Muscle of leg (tissue), 11 donors: Measurements from ENCODE around the gene RBM33. TPM values are rescaled to one million over a fixed set of nuclear protein-coding genes. Genes with fewer than 3 reads are reported as not detected.
"Not testable (repeated sequence)": the region's sequence is repeated elsewhere in the genome, so short reads cannot be mapped to it uniquely, and the experiment has no call there.

Experiments
- DNase-seq: peaks from one replicate; pipeline ENCODE4 v3.0.0; 2013
- H3K27ac ChIP-seq: one replicate; pipeline ENCODE4 v1.5.1; 2013; ENCODE audit warnings: mild to moderate bottlenecking, low read length, control low read depth
- H3K27me3 ChIP-seq: one replicate; pipeline ENCODE4 v1.6.1; 2013; ENCODE audit warnings: low read length; ENCODE audit not compliant: control insufficient read depth, insufficient read depth
- H3K36me3 ChIP-seq: one replicate; pipeline ENCODE4 v1.6.1; 2013; ENCODE audit warnings: low read length; ENCODE audit not compliant: control insufficient read depth, insufficient read depth
- H3K4me1 ChIP-seq: one replicate; pipeline ENCODE4 v1.6.1; 2013; ENCODE audit warnings: low read length; ENCODE audit not compliant: control insufficient read depth, insufficient read depth
- H3K4me3 ChIP-seq: one replicate; pipeline ENCODE4 v1.5.1; 2013; ENCODE audit warnings: low read length, control low read depth
- H3K9me3 ChIP-seq: replicated peaks from 2 replicates; pipeline ENCODE4 v1.6.1; 2013; ENCODE audit warnings: low read depth, low read length; ENCODE audit not compliant: control insufficient read depth
- WGBS: methylation state at CpG from one replicate; pipeline ENCODE4 v1.1.5; 2013; ENCODE audit warnings: missing lambda C conversion rate; ENCODE audit not compliant: insufficient coverage; 5-methylcytosine and 5-hydroxymethylcytosine counted together
- polyA plus RNA-seq, 8 donors: library from polyadenylated mRNA; unstranded; fragments of 120-200 nt; gene quantifications; one replicate each; pipeline versions ENCODE4 v1.2.1 to v1.2.3, GENCODE V29; 2013; ENCODE audit warnings: inconsistent platforms in 1 of 8, low replicate concordance in 1 of 8; ENCODE audit not compliant: insufficient read length in 8 of 8, insufficient read depth in 1 of 8
- total RNA-seq: library from RNA; stranded (reverse); fragments of 120-200 nt; gene quantifications from one replicate; pipeline ENCODE4 v1.2.4, GENCODE V29; 2013

Gene RBM33
- total and polyA plus RNA-seq, 9 donors, result 18.3 to 46.2 (median 25.6) TPM

- WGBS, result 92% methylated on average over 8 of the region's 12 CpGs
- Histone ChIP-seq H3K4me3 (no peak overlapping the region), H3K27me3 (peaks cover 3% of the 10 kb centered on the region), H3K27ac (no peak overlapping the region), H3K4me1 (no peaks in the 10 kb centered on the region), H3K36me3 (no peaks in the 10 kb centered on the region), H3K9me3 (no peaks in the 10 kb centered on the region)
- no peak for DNase-seq
These were observed 35.3 kb upstream of the RBM33 start for GRCh38 chr7:155609185-155609584.

DNA sequence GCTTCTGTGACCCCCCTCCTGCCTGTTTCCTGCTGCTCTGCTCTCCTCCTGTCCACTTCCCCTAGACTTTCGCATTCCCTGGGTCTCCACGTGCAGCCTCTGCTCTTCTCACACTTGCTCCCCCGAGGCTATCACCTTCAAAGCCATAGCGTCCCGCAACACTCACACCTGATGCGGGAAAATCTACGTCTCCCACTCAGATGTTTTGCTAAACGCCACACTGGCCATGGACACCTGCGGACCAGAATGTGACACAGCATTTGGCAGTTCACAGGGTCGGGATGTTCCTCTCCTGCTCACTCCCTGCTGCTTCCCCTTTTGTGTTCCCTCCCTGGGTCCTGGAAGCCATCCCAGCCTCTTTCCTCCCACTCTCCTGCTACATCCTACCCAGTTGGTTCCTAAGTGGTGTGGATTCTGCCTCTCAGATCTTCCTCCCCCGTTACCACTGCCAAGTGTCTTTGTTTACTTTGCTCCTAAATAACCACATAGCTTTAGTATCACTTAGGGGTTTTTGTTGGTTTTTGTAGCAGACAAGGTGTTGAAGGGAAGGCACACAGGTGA is 33.7 kb upstream of the RBM33 start:
- Histone ChIP-seq H3K4me1 (no peaks in the 10 kb centered on the region), H3K36me3 (no peaks in the 10 kb centered on the region), H3K4me3 (no peak overlapping the region), H3K9me3 (no peaks in the 10 kb centered on the region), H3K27ac (no peak overlapping the region), H3K27me3 (peaks cover 3% of the 10 kb centered on the region)
- no peak for DNase-seq
- 33% methylated on average over 10 of the region's 11 CpGs for WGBS

DNA sequence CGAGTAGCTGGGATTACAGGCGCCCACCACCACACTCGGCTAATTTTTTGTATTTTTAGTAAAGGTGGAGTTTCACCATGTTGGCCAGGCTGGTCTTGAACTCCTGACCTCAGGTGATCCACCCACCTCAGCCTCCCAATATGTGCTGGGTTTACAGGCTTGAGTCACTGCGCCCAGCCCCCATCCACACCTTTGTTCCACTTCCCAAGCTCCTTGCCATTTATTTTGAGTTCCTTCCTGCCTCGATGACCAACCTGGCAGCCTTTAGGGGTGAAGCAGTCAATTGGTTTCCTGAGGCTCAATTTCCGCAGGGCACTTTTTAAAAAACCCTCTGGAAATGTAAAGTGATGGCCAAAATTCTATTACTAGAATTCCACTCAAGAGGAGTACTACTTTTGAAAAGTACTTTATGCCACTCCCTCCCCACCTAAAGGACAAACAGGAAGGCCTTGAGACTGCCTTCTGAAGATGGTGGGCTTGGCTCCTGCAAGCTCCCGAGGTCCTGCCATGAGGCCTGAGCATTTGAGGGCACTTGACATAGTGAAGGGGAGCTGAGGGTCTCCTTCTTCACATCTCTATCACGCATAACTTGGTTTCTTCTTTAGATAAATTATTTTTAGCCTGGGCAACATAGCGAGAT is 32.5 kb upstream of the RBM33 start:
- DNase-seq, result no peak
- H3K27me3 ChIP-seq, result peaks cover 3% of the 10 kb centered on the region
- no CpG with 5 or more reads among the region's 9 CpGs for WGBS
- no peaks in the 10 kb centered on the region for H3K36me3 ChIP-seq
- H3K4me3 ChIP-seq, result no peak overlapping the region
- H3K9me3 ChIP-seq, result no peaks in the 10 kb centered on the region
- H3K4me1 ChIP-seq, result no peaks in the 10 kb centered on the region
- H3K27ac ChIP-seq, result no peak overlapping the region

DNA sequence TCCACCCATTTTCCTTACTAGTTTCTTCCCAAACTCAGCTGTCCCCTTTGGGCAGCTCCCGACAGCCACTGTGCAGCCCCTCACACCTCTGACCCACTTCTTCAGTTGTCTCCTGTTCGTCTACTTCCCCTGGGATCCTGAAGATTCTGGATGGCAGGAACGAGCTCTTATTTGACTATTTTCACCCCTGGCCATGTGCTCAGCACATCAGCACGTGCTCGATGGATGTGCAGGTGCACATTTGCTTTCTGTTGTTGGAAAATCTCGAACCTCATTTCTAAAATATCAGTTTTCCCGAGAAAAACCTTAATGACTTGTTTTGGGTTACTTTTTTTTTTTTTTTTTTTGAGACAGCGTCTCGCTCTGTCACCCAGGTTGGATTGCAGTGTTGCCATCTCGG is 31.8 kb upstream of the RBM33 start:
- Histone ChIP-seq H3K9me3 (no peaks in the 10 kb centered on the region), H3K4me1 (no peaks in the 10 kb centered on the region), H3K4me3 (no peak overlapping the region), H3K27me3 (peaks cover 3% of the 10 kb centered on the region), H3K36me3 (no peaks in the 10 kb centered on the region), H3K27ac (no peak overlapping the region)
- DNase-seq, result no peak
- 76% methylated on average over 5 of the region's 10 CpGs for WGBS

DNA sequence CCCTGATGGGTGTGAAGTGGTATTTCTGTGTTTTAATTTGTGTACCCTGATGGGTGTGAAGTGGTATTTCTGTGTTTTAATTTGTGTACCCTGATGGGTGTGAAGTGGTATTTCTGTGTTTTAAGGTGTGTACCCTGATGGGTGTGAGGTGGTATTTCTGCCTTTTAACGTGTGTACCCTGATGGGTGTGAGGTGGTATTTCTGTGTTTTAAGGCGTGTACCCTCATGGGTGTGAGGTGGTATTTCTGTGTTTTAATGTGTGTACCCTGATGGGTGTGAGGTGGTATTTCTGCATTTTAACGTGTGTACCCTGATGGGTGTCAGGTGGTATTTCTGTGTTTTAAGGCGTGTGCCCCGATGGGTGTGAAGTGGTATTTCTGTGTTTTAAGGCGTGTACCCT is 29.4 kb upstream of the RBM33 start:
- not testable (repeated sequence) for DNase-seq, H3K4me3 ChIP-seq, H3K27me3 ChIP-seq, H3K27ac ChIP-seq, H3K9me3 ChIP-seq, H3K4me1 ChIP-seq, H3K36me3 ChIP-seq
- 100% methylated on average over 3 of the region's 6 CpGs for WGBS

- Histone ChIP-seq H3K36me3 (no peaks in the 10 kb centered on the region), H3K27ac (no peak overlapping the region), H3K4me3 (no peak overlapping the region), H3K9me3 (no peaks in the 10 kb centered on the region), H3K27me3 (peaks cover 3% of the 10 kb centered on the region), H3K4me1 (no peaks in the 10 kb centered on the region)
- no peak for DNase-seq
- 79% methylated on average over 14 of the region's 16 CpGs for WGBS
These were observed 25.5 kb upstream of the RBM33 start for GRCh38 chr7:155618708-155619633.

- DNase-seq, result no peak
- Histone ChIP-seq H3K9me3 (no peaks in the 10 kb centered on the region), H3K4me3 (no peak overlapping the region), H3K4me1 (no peaks in the 10 kb centered on the region), H3K27ac (no peak overlapping the region), H3K27me3 (peaks cover 3% of the 10 kb centered on the region), H3K36me3 (no peaks in the 10 kb centered on the region)
- WGBS, result 75% methylated on average over 5 of the region's 7 CpGs
These were observed 24.7 kb upstream of the RBM33 start for GRCh38 chr7:155619634-155620271.

DNA sequence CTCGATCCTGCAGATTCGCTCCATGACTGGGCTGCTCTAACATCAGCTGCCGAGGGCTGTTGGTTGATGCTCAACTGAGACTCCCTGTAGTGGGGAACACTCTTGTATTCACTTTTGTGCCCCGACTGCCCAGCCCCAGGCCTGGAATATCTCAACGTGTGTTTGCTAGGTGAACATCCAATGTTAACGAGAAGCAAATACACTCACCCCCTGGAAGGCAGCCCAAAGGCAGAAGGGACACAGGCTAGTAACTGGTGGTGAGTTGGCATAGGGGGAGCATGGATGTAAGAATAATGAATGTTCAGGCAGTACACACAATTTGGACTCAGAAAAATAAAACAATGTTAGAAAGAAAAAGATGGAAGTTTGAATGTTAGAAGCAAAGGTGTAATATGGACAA is 24.0 kb upstream of the RBM33 start:
- Histone ChIP-seq H3K36me3 (no peaks in the 10 kb centered on the region), H3K9me3 (no peaks in the 10 kb centered on the region), H3K4me3 (no peak overlapping the region), H3K27me3 (peaks cover 3% of the 10 kb centered on the region), H3K4me1 (no peaks in the 10 kb centered on the region), H3K27ac (no peak overlapping the region)
- no peak for DNase-seq
- 80% methylated on average over 3 of the region's 6 CpGs for WGBS

DNA sequence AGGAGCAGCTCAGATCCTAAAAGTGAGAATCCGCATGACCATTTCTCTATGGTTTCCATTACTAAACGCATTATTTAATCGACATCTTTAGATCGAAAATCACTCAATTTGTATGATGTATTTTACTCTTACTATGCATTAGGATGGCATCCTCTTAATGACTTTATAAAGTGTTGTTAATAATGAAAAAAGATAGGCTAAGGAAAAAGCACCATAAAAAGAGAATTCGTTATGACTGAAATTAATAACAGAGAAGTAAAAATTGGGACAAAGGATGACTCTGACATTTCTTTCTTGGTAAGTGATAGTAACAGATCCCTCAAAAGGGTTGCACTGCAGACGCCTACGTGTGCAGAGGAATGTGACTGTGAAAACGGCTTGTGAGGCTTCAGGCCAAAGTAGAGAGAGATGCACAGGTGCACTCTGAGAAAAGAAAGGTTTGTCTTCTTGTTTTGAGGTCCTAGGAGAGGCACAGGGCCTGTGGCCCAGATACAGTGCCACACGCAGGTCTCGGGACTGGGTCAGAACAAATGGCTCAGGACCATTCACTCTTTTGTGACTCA is 23.0 kb upstream of the RBM33 start:
- Histone ChIP-seq H3K27me3 (peaks cover 3% of the 10 kb centered on the region), H3K4me1 (no peaks in the 10 kb centered on the region), H3K36me3 (no peaks in the 10 kb centered on the region), H3K27ac (no peak overlapping the region), H3K4me3 (no peak overlapping the region), H3K9me3 (no peaks in the 10 kb centered on the region)
- no peak for DNase-seq
- WGBS, result 53% methylated on average over 4 of the region's 10 CpGs

DNA sequence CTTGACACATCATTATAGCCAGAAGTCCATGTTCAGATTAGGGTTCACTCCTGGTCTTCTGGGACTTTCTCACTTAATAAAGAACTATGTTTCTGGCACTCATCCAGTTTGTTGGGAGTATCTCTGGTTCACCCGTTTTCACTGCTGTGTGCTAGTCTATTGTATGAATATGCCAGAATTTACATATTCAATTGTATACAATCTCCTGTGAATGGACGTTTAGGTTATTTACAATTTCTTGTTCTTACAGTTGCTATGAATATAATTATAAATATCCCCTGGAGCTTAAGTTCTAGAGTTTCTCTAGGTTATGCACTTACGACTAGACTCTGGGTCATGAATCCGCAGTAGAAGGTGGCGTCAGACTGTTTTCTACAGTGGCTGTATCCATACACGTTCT is 20.0 kb upstream of the RBM33 start:
- H3K36me3 ChIP-seq, result no peaks in the 10 kb centered on the region
- peaks cover 8% of the 10 kb centered on the region for H3K9me3 ChIP-seq
- H3K27me3 ChIP-seq, result no peaks in the 10 kb centered on the region
- no CpG with 5 or more reads among the region's 6 CpGs for WGBS
- H3K4me3 ChIP-seq, result no peak overlapping the region
- DNase-seq, result no peak
- H3K4me1 ChIP-seq, result no peaks in the 10 kb centered on the region
- no peak overlapping the region for H3K27ac ChIP-seq
